Endodermal cell (in vitro differentiated cells): ENCODE measurements around the gene NUDT21. TPM values are rescaled to one million over a fixed set of nuclear protein-coding genes. Genes with fewer than 3 reads are reported as not detected.

Experiments
- DNase-seq: peaks from one replicate; pipeline ENCODE4 v3.0.0-alpha.2; 2017
- H3K27ac ChIP-seq: 2 replicates; pipeline ENCODE4 v1.5.1; 2013; ENCODE audit warnings: mild to moderate bottlenecking, low read depth, low read length, moderate library complexity
- H3K27me3 ChIP-seq: 2 replicates; pipeline ENCODE4 v1.6.1; 2013; ENCODE audit warnings: mild to moderate bottlenecking, low read length, moderate library complexity; ENCODE audit not compliant: insufficient read depth, control insufficient read depth, poor library complexity, severe bottlenecking
- H3K36me3 ChIP-seq: 2 replicates; pipeline ENCODE4 v1.7.0; 2013; ENCODE audit warnings: mild to moderate bottlenecking, low read length, moderate library complexity; ENCODE audit not compliant: control insufficient read depth, insufficient read depth
- H3K4me1 ChIP-seq: one replicate; pipeline ENCODE4 v1.7.0; 2013; ENCODE audit warnings: low read length; ENCODE audit not compliant: control insufficient read depth, insufficient read depth
- H3K4me3 ChIP-seq: 2 replicates; pipeline ENCODE4 v1.5.1; 2013; ENCODE audit warnings: mild to moderate bottlenecking, low read length, moderate library complexity
- H3K9ac ChIP-seq: 2 replicates; pipeline ENCODE4 v1.6.1; 2013; ENCODE audit warnings: mild to moderate bottlenecking, low read length, moderate library complexity; ENCODE audit not compliant: poor library complexity, severe bottlenecking; ENCODE audit errors: extremely low read depth
- H3K9me3 ChIP-seq: 2 replicates; pipeline ENCODE4 v1.6.1; 2013; ENCODE audit warnings: mild to moderate bottlenecking, low read length, moderate library complexity; ENCODE audit not compliant: control insufficient read depth
- H3K27ac Mint-ChIP-seq: 2 replicates; pipeline ENCODE4 v1.8.0; 2020; ENCODE audit warnings: mixed read lengths
- H3K27me3 Mint-ChIP-seq: 2 replicates; pipeline ENCODE4 v1.8.0; 2021; ENCODE audit warnings: mild to moderate bottlenecking, mixed read lengths; ENCODE audit not compliant: insufficient read depth
- H3K36me3 Mint-ChIP-seq: 2 replicates; pipeline ENCODE4 v1.8.0; 2020; ENCODE audit warnings: low read depth, mixed read lengths
- H3K4me1 Mint-ChIP-seq: 2 replicates; pipeline ENCODE4 v1.8.0; 2020; ENCODE audit warnings: mixed read lengths
- H3K4me3 Mint-ChIP-seq: 2 replicates; pipeline ENCODE4 v1.8.0; 2020; ENCODE audit warnings: mild to moderate bottlenecking, moderate library complexity, mixed read lengths
- H3K9me3 Mint-ChIP-seq: 2 replicates; pipeline ENCODE4 v1.8.0; 2020; ENCODE audit warnings: mild to moderate bottlenecking, mixed read lengths
- WGBS, 2 experiments: methylation state at CpG; one replicate each; pipeline versions ENCODE4 v1.1.5 to v1.1.7; 2013; ENCODE audit warnings: missing lambda C conversion rate in 2 of 2, mixed read lengths in 1 of 2; ENCODE audit not compliant: insufficient coverage in 1 of 2, insufficient read length in 1 of 2; 5-methylcytosine and 5-hydroxymethylcytosine counted together
- total RNA-seq, 2 donors: library from RNA; stranded (reverse); fragmentation: NEBNext Ultra II Directional in 1 of 2; extraction: Animal tissue kit (Norgen Biotek cat#: 25700) in 1 of 2; gene quantifications; 2 replicates in 1 of 2; 3 replicates in 1 of 2; pipeline ENCODE4 v1.2.1, GENCODE V29; 2021
- TF ChIP-seq, protein P1 (sequence below): fragments of 200-600 bp; sonication (generic); conservative IDR thresholded peaks from 2 replicates; pipeline ENCODE4 v1.5.0; 2021; ENCODE audit warnings: antibody characterized with exemption, mild to moderate bottlenecking

NUDT21 gene
- total RNA-seq, 2 donors from 2014 or later = 177 to 185 TPM

DNA sequence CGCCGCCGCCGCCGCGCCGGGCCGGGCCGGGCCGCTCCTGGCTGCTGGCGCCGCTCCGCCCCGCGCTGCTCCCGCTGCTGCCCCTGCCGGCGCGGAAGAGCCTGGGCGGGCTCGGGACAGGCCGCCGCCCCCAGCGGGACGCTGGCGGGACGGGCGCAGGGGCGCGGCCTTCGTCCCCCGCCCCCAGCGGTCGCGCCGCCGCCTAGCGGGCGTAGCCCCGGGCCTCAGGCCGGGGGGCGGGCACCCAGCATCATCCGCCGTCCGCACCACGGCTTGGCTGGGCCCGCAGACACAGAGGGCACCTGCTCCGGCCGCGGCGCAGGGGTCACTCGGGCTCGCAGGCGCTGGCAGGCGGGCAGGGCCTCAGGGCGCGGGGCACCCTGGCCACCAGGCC is 25.7 kb downstream of the NUDT21 start, which contains the start of gene AMFR:
Gene AMFR (minus strand): TSS at position 107 of the 394 bp plus-strand sequence. CDS start 218 bp downstream, outside the sequence.
- TF ChIP-seq, protein P1, sequence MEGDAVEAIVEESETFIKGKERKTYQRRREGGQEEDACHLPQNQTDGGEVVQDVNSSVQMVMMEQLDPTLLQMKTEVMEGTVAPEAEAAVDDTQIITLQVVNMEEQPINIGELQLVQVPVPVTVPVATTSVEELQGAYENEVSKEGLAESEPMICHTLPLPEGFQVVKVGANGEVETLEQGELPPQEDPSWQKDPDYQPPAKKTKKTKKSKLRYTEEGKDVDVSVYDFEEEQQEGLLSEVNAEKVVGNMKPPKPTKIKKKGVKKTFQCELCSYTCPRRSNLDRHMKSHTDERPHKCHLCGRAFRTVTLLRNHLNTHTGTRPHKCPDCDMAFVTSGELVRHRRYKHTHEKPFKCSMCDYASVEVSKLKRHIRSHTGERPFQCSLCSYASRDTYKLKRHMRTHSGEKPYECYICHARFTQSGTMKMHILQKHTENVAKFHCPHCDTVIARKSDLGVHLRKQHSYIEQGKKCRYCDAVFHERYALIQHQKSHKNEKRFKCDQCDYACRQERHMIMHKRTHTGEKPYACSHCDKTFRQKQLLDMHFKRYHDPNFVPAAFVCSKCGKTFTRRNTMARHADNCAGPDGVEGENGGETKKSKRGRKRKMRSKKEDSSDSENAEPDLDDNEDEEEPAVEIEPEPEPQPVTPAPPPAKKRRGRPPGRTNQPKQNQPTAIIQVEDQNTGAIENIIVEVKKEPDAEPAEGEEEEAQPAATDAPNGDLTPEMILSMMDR = peak; percentile 66
- Mint-ChIP-seq H3K36me3 (peaks cover 4% of the 10 kb centered on the region), H3K27me3 (no peaks in the 10 kb centered on the region), H3K27ac (peak within 1 kb of the TSS; percentile 92), H3K4me1 (peaks cover 31% of the 10 kb centered on the region), H3K9me3 (no peaks in the 10 kb centered on the region), H3K4me3 (peak within 1 kb of the TSS; percentile 82)
- Histone ChIP-seq H3K9me3 (no peaks in the 10 kb centered on the region), H3K27ac (no peak within 1 kb of the TSS), H3K4me3 (peak within 1 kb of the TSS; percentile 90), H3K27me3 (no peaks in the 10 kb centered on the region), H3K9ac (peak within 1 kb of the TSS; percentile 53), H3K4me1 (peaks cover 10% of the 10 kb centered on the region), H3K36me3 (peaks cover 14% of the 10 kb centered on the region)
- DNase-seq = peak; percentile 80
- 0 to 2% methylated on average over 11 to 57 of the region's 57 CpGs for WGBS, 2 experiments

DNA sequence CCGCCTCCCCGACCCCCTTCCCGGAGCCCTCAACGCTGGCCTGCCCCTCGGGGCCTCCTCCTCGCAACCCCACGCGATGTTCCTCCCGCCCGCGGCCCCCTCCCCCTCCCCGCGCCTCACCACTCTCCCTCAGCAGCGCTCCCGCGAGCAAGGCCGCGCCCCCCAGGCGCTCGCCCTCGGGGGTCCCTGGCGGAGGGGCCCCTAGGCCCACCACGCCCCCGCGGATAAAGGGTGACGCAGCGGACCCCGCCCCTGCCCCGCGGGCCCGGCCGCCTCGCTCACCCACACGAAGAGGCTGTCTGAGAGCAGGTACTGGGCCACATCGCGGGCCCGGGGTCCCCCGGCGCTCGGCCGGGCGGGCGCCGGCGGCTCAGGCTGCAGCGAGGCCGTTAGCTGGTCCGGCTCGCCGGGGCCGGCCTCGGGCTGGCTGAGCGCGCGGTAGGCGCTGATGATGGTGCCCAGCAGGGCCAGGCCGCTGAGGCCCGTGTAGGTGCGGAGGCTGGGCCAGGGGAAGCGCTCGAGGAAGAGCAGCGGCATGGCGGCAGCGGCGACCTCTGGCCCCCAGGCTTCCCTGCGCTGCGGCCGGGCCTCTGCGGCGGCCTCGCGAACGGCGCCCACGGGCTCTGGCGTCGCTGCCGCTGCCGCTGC is 26.2 kb downstream of the NUDT21 start:
- no peaks in the 10 kb centered on the region for H3K27me3 Mint-ChIP-seq
- no peak overlapping the region for H3K27ac Mint-ChIP-seq
- DNase-seq = peak; percentile 79
- H3K27me3 ChIP-seq = no peaks in the 10 kb centered on the region
- no peaks in the 10 kb centered on the region for H3K9me3 ChIP-seq
- H3K4me3 Mint-ChIP-seq = peak overlapping the region; percentile 82
- no peak overlapping the region for H3K27ac ChIP-seq
- peaks cover 10% of the 10 kb centered on the region for H3K4me1 ChIP-seq
- peak overlapping the region; percentile 90 for H3K4me3 ChIP-seq
- 0% methylated on average over 21 to 79 of the region's 79 CpGs for WGBS, 2 experiments
- TF ChIP-seq, protein P1 = no peak
- H3K36me3 ChIP-seq = peaks cover 9% of the 10 kb centered on the region
- H3K36me3 Mint-ChIP-seq = no peaks in the 10 kb centered on the region
- peak overlapping the region; percentile 53 for H3K9ac ChIP-seq
- H3K9me3 Mint-ChIP-seq = no peaks in the 10 kb centered on the region
- H3K4me1 Mint-ChIP-seq = peaks cover 36% of the 10 kb centered on the region

DNA sequence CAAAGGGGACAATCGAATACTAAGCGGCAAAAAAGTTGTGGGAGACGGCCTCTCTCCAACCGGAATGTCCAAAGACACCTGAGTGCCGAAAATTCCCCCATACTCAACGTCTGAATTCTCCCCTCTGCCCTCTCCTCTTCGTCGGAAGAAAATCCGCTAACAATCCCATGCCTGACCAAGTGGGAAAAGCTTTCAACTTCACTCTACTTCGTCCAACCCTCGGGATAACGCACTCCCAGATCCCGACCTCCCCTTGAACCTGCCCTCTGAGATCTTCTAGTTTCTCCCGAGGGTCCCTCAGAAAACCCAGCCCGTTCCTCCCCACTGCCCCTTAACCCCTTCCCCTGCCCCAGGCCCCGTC is 26.7 kb downstream of the NUDT21 start:
- peak overlapping the region; percentile 90 for H3K4me3 ChIP-seq
- Mint-ChIP-seq H3K4me1 (peaks cover 36% of the 10 kb centered on the region), H3K27ac (peak overlapping the region; percentile 92), H3K4me3 (peak overlapping the region; percentile 82), H3K27me3 (no peaks in the 10 kb centered on the region), H3K36me3 (no peaks in the 10 kb centered on the region), H3K9me3 (no peaks in the 10 kb centered on the region)
- no peak overlapping the region for H3K27ac ChIP-seq
- no peaks in the 10 kb centered on the region for H3K9me3 ChIP-seq
- WGBS, 2 experiments = 1 to 6% methylated on average over 6 to 16 of the region's 16 CpGs
- peaks cover 3% of the 10 kb centered on the region for H3K36me3 ChIP-seq
- peak overlapping the region; percentile 50 for H3K9ac ChIP-seq
- H3K4me1 ChIP-seq = peaks cover 10% of the 10 kb centered on the region
- no peak for DNase-seq
- TF ChIP-seq, protein P1 = no peak
- H3K27me3 ChIP-seq = no peaks in the 10 kb centered on the region
